Lung (tissue), 12 donors: ENCODE measurements around the gene AGRN. TPM values are rescaled to one million over a fixed set of nuclear protein-coding genes. Genes with fewer than 3 reads are reported as not detected.

Experiments used
- ATAC-seq: fragments of 200-7000 bp; cut with Tn5 transposase; one replicate; pipeline ENCODE4 v1.9.1; 2020; ENCODE audit warnings: moderate number of reproducible peaks; ENCODE audit not compliant: insufficient read depth, low FRiP score
- DNase-seq, 3 donors: peaks; one replicate each; pipeline ENCODE4 v3.0.0-alpha.2; 2013 to 2017
- H3K27ac ChIP-seq, 2 donors: one replicate each; pipeline ENCODE4 v1.5.1; 2013; ENCODE audit warnings: mild to moderate bottlenecking in 2 of 2, moderate library complexity in 2 of 2, control low read depth in 1 of 2, inconsistent platforms in 1 of 2, low read depth in 1 of 2, low read length in 1 of 2
- H3K27me3 ChIP-seq, 3 donors: one replicate each; pipeline ENCODE4 v1.5.1; 2013; ENCODE audit warnings: low read length in 2 of 3; ENCODE audit not compliant: control insufficient read depth in 3 of 3, insufficient read depth in 3 of 3
- H3K36me3 ChIP-seq, 4 donors: one replicate each; pipeline ENCODE4 v1.5.1; 2013; ENCODE audit warnings: low read length in 4 of 4, mild to moderate bottlenecking in 1 of 4, moderate library complexity in 1 of 4; ENCODE audit not compliant: control insufficient read depth in 4 of 4, insufficient read depth in 4 of 4
- H3K4me1 ChIP-seq, 5 donors: one replicate each; pipeline ENCODE4 v1.5.1; 2013; ENCODE audit warnings: low read length in 5 of 5, mild to moderate bottlenecking in 2 of 5, moderate library complexity in 1 of 5; ENCODE audit not compliant: control insufficient read depth in 5 of 5, insufficient read depth in 5 of 5
- H3K4me3 ChIP-seq: one replicate; pipeline ENCODE4 v1.5.1; 2013; ENCODE audit warnings: mild to moderate bottlenecking, control low read depth, moderate library complexity
- H3K9ac ChIP-seq, 2 donors: one replicate each; pipeline ENCODE4 v1.5.1; 2013; ENCODE audit warnings: low read length in 2 of 2, control low read depth in 1 of 2; ENCODE audit not compliant: insufficient read depth in 1 of 2
- H3K9me3 ChIP-seq, 4 donors: one replicate each; pipeline ENCODE4 v1.5.1; 2013; ENCODE audit warnings: low read length in 3 of 4, mild to moderate bottlenecking in 1 of 4, moderate library complexity in 1 of 4; ENCODE audit not compliant: control insufficient read depth in 4 of 4, insufficient read depth in 3 of 4
- CTCF ChIP-seq: IDR thresholded peaks from 2 replicates; pipeline ENCODE4 v1.5.1; 2012; ENCODE audit warnings: mild to moderate bottlenecking; ENCODE audit errors: control extremely low read depth, extremely low read depth
- WGBS, 2 donors: extraction: QIAGEN DNeasy Blood & Tissue Kit; methylation state at CpG; one replicate each; pipeline ENCODE4 v1.1.7; 2013; 5-methylcytosine and 5-hydroxymethylcytosine counted together
- polyA plus RNA-seq, 2 donors: library from polyadenylated mRNA; stranded (reverse); fragments of 200-250 nt; gene quantifications; one replicate each; pipeline ENCODE4 v1.2.1, GENCODE V29; 2013
- total RNA-seq, 2 donors: library from RNA; depleted of rRNA in 1 of 2; stranded (reverse); fragments of >200 nt in 1 of 2; gene quantifications; one replicate each; pipeline ENCODE4 v1.2.1, GENCODE V29; 2014 to 2021
- donor health status: control.
- donor health status: control.
- donor health status: Bipolar disorder and iron deficiency.
- donor health status: healthy.
- donor health status: DM: yes; HTN: yes; CAD: no.

The AGRN gene
- total and polyA plus RNA-seq, 4 donors, result 30.7 to 124 (median 85.2) TPM

GRCh38 chr1:1021010-1021919 lies 1.3 kb downstream of the AGRN start:
- Histone ChIP-seq H3K9ac (no peak overlapping the region), H3K4me1 (peaks cover 0 to 35% (median 27%) of the 10 kb centered on the region in 5 donors), H3K4me3 (peak overlapping the region; percentile 17), H3K36me3 (no peaks in the 10 kb centered on the region), H3K9me3 (no peaks in the 10 kb centered on the region), H3K27me3 (no peaks in the 10 kb centered on the region), H3K27ac (peak overlapping the region in 1 of 2 donors; percentile 66)
- DNase-seq (peak; percentile 86 to 93 (median 88)), ATAC-seq (no peak)
- 24 to 29% methylated on average over 33 of the region's 33 CpGs for WGBS, 2 donors
- TF ChIP-seq CTCF, result no peak

- Histone ChIP-seq H3K27me3 (no peaks in the 10 kb centered on the region), H3K4me1 (peaks cover 0 to 38% (median 29%) of the 10 kb centered on the region in 5 donors), H3K36me3 (no peaks in the 10 kb centered on the region), H3K4me3 (no peak overlapping the region), H3K27ac (no peak overlapping the region), H3K9me3 (no peaks in the 10 kb centered on the region), H3K9ac (no peak overlapping the region)
- 86 to 87% methylated on average over 10 of the region's 10 CpGs for WGBS, 2 donors
- no peak for TF ChIP-seq CTCF
- ATAC-seq, result no peak
- DNase-seq, result no peak
These were observed 2.0 kb downstream of the AGRN start for GRCh38 chr1:1021920-1022259.

GRCh38 chr1:1022302-1023009 lies 2.5 kb downstream of the AGRN start:
- WGBS, 2 donors, result 81 to 83% methylated on average over 27 of the region's 27 CpGs
- no peak overlapping the region for H3K27ac ChIP-seq
- TF ChIP-seq CTCF, result no peak
- no peaks in the 10 kb centered on the region for H3K27me3 ChIP-seq
- H3K9me3 ChIP-seq, result no peaks in the 10 kb centered on the region
- H3K4me1 ChIP-seq, result peaks cover 0 to 38% (median 29%) of the 10 kb centered on the region in 5 donors
- H3K4me3 ChIP-seq, result no peak overlapping the region
- no peak overlapping the region for H3K9ac ChIP-seq
- peaks cover 0 to 1% (median 0%) of the 10 kb centered on the region in 4 donors for H3K36me3 ChIP-seq
- DNase-seq, result no peak
- no peak for ATAC-seq
